SKM-1 (cell line): Measurements from ENCODE around the gene HSFX4.
"Not testable (repeated sequence)": the region's sequence is repeated elsewhere in the genome, so short reads cannot be mapped to it uniquely, and the experiment has no call there.

Source experiments
- DNase-seq: peaks from one replicate; lab custom pipeline; 2025; ENCODE audit not compliant: unreplicated experiment; lab: John Stamatoyannopoulos, UW

Gene HSFX4

DNA sequence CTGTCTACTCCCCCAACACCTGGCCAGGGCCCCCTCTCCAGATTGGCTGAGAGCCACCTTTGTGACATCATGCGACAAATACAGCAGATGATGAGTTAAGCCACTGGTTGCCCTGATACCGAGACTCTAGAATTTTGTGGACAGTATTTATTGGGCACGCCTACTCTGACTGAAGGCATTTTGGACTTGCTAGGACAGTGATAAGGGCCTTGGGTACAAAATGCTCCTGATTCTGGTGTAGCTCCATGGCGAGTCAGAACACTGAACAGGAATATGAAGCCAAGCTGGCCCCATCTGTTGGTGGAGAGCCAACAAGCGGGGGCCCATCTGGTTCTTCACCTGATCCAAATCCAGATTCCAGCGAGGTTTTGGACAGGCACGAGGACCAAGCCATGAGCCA is at the start of gene HSFX4:
HSFX4 (plus strand) TSS at position 174 of the 400 bp plus-strand sequence; CDS start at position 246, 72 bp downstream.
- not testable (repeated sequence) for DNase-seq

DNA sequence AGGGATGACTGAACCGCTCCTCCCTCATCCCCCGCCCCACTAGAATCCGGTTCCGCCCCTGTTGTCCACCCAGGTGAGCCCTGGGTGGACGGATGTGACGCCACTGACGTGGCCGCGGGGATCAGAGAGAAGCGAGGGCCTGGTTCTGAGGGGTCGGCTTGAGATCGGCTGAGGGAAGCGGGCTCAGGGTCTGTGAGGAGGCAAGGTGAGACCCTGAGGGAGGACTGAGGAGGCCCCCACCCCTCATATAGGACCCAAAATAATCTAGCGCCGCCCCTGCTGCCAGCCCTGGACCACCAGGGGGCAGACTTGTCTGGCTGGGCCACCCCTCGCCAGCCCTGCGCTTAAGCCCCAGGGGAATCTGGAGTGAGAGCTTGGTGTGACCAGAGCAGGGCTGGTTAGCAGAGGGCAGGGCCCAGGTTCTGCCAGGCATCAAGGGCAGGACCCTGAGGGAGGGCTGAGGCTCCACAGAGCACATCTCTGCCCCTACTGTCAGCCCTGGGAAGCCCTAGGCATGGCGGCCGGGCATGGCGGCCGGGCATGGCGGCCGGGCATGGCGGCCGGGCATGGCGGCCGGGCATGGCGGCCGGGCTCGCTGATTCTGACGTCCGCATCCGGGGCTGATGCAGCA is 48.2 kb upstream of the HSFX4 start, which contains the start of gene MAGEA8:
MAGEA8 (plus strand) TSS at position 103 of the 631 bp plus-strand sequence. CDS start 3,090 bp downstream, outside the sequence.
- no peak for DNase-seq

DNA sequence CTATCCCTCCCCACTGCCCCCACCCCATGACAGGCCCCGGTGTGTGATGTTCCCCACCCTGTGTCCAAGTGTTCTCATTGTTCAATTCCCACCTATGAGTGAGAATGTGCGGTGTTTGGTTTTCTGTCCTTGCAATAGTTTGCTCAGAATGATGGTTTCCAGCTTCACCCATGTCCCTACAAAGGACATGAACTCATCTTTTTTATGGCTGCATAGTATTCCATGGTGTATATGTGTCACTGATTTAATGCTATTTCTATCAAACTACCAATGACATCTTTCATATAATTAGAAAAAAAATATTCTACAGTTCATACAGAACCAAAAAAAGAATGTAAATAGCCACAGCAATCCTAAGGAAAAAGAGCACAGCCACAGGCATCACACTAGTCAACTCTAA is 38.5 kb upstream of the HSFX4 start:
- DNase-seq: not testable (repeated sequence)

DNA sequence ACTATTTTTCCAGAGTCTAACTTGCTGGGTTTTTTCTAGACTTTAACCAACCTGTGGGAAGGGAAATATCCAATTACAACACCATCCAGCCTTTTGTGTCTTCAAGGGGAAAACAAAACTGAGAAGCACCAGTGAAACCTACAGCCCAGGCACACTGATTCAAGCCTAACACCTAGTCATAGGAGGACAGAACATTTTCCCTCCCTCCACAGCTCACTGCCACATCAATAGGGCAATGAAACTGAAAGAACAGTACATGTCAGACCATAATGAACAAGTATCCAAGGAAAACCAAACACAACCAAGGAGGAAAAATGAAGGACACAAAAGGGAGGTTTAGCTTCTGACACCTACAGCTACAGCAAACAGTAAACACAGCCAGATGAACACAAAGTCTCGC is 30.8 kb upstream of the HSFX4 start:
- no peak for DNase-seq

DNA sequence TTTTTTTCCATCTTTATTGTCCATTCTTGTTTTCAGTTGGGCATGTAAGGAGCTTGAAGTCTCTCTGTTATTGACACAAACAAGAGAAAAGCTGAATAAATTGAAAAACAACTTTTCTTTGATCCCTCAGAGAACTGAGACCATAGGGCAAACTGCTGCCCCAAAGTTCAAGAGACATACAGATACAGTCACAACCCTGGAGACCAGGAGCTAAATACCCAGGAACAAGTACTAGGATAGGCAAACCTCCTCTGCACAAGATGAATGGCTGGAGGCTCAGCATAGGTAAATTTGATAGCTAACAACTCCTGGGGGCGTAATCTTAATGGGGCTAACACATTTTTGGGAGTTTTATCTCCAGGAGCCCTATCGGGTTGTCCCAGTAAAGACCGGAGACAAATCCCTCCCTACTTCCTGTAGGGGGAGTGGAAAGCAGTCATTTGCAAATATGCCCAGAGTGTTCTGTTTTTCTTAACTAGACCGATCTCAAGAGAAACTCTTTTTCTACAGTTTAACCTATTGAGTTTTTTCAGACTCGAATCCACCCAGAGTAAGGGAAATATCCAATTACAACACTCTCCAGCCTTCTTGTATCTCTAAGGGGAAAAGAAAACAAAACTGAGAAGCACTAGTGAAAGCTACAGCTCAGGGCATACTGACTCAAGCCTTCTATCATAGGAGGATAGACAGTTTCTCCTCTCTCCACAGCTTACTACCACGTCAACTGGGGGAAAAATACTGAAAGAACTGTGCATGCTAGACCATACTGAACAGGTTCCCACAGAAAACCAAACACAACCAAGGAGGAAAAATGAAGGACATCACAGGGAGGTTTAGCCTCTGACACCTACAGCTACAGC is 25.3 kb upstream of the HSFX4 start:
- no peak for DNase-seq

GRCh38 chrX:149908308-149908707 is 21.1 kb upstream of the HSFX4 start:
- no peak for DNase-seq

- DNase-seq: no peak
Measured at GRCh38 chrX:149908727-149909126, 20.6 kb upstream of the HSFX4 start.

DNA sequence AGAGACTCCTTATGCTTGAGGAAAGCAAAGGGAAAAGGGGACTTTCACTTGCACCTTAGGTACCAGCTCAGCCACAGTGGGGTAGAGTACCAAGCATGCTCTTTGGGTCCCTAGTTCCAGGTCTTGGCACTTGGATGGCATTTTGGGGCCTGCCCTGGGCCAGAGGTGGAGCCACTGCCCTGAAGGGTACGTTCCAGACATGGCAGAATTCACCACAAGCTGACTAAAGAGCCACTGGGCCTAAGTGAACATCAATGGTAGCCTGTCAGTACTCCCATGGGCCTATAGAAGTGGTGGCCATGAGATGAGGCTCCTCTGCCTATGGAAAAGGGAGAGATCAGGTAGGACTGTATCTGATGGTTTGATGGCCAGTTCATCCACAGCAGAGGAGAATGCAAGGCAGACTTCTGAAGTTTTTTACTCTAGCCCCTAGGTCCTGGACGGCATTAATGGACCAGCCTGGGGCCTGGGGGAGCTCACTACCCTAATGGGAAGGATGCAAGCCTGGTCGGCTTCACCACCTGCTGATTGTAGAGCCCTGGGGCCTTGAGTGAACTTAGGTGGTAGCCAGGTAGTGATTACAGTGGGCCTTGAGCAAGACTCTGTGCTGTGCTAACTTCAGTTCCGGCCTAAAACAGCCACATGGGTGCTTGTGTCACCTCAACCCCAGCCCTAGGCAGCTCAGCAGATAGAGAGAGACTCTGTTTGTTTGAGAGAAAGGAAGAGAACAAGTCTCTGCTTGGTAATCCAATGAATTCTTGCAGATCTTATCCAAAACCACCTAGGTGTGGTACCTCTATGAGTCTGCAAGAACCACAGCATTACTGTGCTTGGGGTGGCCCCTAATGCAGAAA is 19.8 kb upstream of the HSFX4 start:
- DNase-seq: no peak

- DNase-seq: no peak
Measured at GRCh38 chrX:149910178-149910695, 19.1 kb upstream of the HSFX4 start.

- no peak for DNase-seq
Measured at GRCh38 chrX:149916745-149917392, 12.5 kb upstream of the HSFX4 start.

DNA sequence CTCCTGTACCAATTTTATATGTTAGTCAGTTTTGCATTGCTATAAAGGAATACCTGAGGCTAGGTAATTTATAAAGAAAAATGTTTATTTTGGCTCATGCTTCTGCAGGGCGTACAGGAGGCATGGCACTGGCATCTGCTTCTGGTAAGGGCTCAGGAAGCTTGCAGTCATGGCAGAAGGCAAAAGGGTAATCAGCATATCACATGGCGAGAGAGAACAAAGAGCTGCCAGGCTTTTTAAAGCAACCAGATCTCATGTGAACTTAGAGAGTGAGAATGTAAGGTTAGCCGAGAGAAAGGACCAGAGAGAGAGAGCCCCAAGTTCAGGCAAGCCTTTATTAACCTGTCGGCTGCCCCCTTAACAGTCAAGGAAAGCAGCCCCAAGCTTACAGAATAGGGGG is 5.5 kb upstream of the HSFX4 start:
- not testable (repeated sequence) for DNase-seq

DNA sequence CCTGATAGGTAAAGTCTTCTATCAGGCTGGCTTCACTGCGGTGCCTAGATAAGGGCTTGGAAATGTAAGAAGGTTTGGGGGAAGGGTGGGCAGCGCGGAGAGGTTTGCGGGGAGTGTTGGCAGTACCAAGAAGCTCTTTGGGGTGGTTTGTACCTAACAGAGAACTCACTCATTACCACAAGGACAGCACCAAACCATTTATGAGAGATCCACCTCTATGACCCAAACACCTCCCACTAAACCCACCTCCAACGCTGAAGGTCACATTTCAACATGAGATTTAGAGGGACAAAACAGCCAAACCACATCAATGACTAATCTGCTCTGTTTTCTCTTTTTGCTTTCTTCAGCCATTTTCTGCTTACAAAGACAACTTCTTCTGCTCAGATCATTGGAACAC is 4.9 kb upstream of the HSFX4 start:
- not testable (repeated sequence) for DNase-seq

DNA sequence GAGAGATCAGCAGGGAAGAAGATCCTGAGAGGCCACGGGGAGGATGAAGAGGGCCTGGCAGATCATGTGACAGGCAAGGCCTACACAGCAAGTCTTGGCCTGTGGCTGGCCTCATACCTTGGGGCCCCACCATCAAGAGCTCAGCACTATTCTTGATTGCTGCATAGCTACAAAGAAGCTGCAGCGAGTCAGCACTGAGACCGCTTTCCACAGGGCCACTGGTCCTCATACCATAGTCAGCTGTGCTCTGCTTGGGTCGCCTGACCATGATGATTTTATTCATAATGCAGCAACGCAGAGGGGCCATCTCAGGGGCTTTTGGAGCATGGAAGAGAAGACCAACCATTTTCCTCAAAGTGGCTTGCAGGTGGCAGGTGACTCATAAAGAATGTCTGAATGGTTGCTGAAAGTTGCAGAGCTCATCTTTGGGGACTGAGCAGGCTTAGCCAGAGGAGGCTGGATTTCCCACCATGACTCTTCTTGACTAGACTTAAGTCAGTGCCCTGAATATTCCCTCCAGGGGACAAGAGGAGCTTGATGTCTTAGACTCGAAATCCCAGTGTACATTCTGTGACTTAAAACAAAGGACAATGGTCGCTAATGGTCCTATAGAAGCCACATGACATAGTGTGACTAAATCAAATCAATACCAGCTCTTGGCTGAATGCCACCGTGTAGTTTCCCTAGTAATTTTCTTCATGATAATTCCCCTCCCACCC is 2.0 kb upstream of the HSFX4 start:
- not testable (repeated sequence) for DNase-seq

DNA sequence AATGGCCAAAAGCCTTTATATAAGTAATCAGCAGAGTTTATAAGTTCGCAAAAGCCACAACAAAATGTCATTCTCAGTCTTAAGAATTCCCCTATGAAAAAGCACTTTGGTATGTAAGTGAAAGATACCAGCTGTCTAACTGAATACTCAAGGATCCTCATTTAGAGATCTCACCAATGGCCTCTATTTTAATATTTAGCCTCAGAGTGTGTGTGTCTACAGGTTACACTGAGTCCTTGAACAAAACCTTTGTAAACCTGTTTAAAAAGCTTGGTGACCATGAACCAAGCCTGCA is 1.5 kb upstream of the HSFX4 start:
- not testable (repeated sequence) for DNase-seq

GRCh38 chrX:149928635-149929034 is 738 bp upstream of the HSFX4 start:
- not testable (repeated sequence) for DNase-seq

GRCh38 chrX:149931355-149931754 is 2.0 kb downstream of the HSFX4 start:
- not testable (repeated sequence) for DNase-seq

DNA sequence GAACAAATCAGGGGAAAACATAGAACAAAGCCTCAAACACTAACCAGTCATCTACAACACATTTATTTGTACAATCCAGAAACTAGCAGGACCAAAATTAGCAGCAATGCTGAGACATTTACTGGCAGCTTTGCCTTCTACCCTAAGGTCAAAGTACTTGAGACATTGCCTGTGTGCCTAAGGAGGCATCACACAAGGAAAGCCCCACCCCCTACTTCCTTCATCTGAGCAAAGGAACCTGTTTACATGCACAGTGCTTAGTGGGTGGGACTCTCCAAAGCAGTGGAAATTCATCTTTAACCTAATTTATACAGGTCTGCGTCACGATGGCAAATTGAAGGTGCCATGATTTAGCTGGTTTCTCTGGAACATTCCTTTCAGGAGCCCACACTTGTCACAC is 2.8 kb downstream of the HSFX4 start:
- DNase-seq: not testable (repeated sequence)

- not testable (repeated sequence) for DNase-seq
Measured at GRCh38 chrX:149932970-149933369, 3.6 kb downstream of the HSFX4 start.

- not testable (repeated sequence) for DNase-seq
Measured at GRCh38 chrX:149933547-149933946, 4.2 kb downstream of the HSFX4 start.

DNA sequence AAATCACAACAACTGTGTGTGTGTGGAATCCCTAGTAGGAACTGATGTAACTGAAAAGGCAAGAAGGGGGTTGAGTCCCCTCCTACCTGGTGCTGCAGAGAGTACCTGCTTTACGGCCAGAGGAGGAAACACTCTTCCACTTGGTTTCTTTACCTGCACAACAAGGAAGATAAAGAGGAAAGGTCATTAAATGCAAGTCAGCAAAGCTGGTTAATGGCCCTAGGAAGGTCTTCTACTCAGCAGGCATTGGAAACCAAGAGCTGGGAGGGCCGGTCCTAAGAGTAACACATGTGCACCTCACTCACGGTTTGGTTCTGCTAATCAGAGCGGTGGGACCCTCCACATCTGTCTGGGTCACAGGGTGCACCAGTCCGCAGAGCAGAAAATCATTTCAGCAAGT is 8.0 kb downstream of the HSFX4 start:
- not testable (repeated sequence) for DNase-seq
